Tibial nerve (tissue), 3 donors: ENCODE results near the gene OSBPL8.

Experiments
- CTCF ChIP-seq, 5 experiments: fragments of 200-600 bp in 3 of 5; fragments of 450-650 bp in 2 of 5; sonication (generic) in 3 of 5; IDR thresholded peaks; one replicate each; pipeline ENCODE4 v1.5.1; 2016 to 2019; ENCODE audit warnings: antibody characterized with exemption in 5 of 5, mild to moderate bottlenecking in 3 of 5, moderate library complexity in 2 of 5
- POLR2A ChIP-seq, 2 donors: fragments of 450-650 bp; IDR thresholded peaks; one replicate each; pipeline ENCODE4 v1.6.1; 2017; ENCODE audit warnings: antibody characterized with exemption in 2 of 2, mild to moderate bottlenecking in 2 of 2, moderate library complexity in 2 of 2

DNA sequence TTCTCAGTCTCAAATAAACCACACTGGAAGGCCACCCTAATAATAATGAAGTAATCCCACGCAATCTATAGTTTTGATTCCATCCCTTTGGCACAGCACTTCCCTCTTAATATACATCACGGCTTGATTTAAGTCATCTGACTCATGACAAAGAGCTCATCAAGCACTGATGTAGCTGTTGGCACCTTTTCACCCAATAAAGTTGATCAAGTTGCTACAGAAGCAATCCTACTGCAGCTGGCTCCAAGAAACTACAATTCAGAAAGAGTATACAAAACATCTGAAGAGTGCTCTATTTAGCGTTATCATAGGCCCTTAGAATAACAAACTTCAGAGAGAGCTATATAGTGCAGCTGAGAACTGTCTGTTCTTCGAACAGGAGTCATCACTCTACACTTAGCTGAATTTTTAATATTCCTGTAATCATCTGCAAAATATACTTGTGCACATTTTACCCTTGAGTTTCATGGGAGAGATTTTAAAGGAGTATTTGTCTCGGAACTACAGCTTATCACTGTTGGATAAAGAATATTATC is 94.9 kb downstream of the OSBPL8 start:
- no peak for TF ChIP-seq CTCF (IDR thresholded peaks at IDR 0.05)
- no peak for TF ChIP-seq POLR2A (IDR thresholded peaks at IDR 0.05)
